Skeletal muscle cell (primary cell): Measurements from ENCODE around the gene ARHGEF12.
A peak's percentile ranks its signal among the peaks of the same experiment; 100 is the strongest.

ENCODE experiments used
- DNase-seq: peaks from one replicate; pipeline ENCODE4 v3.0.0-alpha.2; 2010; ENCODE audit warnings: low read depth
- H3K4me3 ChIP-seq: 2 replicates; pipeline ENCODE4 v1.5.1; 2011; ENCODE audit warnings: low read depth, mild to moderate bottlenecking, control low read depth, low read length, moderate library complexity

ARHGEF12 gene

DNA sequence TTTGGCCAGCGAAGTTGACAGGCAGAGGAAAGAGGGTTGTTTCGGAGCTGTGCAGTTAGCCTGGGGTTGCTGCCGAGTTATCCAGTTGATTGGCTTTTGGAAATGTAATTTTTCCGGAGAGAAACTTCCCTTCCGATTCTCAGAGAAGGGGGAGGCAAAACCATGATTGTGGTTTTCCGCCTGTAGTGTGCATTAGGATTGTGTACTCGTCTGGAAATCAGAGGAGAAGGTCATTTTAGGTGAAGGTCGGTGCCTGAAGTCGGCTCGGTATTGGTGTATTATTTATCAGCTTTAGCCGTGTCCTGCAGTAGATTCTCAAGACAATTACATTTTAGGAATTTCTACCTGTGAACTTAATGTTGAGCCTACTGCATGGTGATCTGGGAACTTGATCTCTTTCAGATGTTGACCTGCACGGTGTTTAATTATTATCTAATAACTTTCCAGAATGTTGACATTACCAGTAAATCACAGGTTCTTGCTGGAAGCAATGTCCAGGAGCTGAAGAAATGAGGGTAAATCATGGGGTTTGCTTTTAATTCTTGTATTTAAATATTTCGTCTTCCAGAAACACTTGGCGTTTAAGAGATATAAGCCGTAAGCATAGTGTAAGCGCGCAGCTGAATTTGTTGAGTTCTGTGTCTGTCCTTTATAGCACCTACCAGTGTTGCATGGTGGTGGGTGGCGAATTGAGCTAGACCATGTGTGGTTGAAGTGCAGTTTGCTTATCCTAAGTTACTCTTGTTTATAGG, 1.3 kb downstream of the ARHGEF12 start:
- no peak for DNase-seq
- peak overlapping the region; percentile 94 for H3K4me3 ChIP-seq

DNA sequence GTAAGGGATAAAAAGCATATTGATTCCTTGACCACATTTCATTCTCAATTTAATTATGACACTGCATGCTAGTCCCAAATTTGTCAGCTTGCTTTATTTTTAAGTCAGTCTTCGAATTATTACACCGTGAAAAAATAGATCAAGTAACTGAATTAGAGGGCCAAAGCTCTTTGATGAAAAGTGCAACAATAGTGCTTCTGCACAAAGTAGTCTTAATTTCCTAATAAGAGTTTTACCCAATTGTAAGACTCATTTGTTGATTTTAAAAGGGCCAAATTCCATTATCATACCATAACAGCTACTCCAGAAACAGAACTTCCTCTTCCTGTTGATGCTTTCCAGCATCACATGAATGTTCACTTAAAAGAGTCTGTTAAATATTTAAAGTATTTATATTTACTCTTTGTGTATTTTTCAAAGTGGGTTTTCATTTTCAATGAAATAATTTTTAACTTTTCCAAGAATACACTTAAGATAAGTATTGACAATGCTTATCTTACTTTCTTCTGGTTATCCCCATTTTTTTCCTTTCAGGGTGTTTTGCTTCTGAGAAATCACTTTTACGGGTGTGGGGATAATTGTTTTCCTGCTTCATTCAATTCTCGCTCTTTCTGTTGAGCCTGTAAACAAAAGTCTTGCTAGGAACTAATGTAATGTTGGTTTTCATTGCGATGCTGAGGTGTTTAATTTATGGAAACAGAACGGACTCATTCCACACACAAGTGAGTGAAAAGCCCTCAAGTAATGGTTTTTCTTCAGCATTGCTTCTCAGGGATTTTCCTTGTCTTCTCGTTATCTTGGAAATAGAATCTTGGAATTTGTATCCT, 2.1 kb downstream of the ARHGEF12 start:
- DNase-seq, result no peak
- peak overlapping the region; percentile 94 for H3K4me3 ChIP-seq

DNA sequence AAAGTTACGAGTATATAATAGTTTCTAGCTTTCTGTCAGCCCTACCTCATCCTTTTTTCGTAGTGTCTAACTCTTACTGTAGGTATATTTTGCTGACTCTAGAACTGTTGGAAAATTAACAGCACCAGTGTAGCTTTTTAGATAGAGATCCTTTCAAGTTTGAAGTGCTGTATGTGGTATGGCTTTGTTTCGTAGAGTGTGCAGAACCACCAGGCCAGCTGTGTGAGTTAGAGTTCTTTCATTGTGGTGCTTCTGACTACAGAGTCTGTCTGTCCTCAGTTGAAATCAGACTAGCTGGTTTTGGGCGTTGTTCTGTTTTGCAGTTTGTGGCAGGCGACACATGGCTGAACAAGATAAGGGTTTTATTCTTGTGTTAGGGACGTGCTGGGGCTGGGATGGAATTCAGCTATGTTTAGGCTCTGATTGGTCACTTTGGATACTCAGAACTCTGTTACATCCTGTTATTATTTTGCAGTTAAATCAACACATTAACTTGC, 3.2 kb downstream of the ARHGEF12 start:
- DNase-seq, result no peak
- H3K4me3 ChIP-seq, result peak overlapping the region; percentile 94

DNA sequence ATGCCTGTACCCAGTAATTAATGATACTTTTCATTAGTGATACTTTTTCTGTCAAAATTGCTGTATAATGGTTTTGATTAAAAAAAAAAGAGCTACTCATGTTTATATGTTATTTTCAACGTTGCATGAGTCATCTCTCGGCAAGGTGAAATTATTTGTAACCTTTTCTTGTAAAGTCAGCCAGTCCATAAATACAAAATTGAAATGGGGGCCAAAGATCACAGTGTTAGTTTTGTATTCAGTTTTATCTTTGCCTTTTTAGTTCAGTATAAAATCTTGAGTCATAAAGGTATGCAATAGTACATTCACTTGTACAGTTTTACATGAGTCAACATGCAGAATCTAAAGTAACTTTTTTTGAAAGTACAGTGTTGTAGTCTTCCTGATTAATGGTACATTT, 4.3 kb downstream of the ARHGEF12 start:
- no peak for DNase-seq
- no peak overlapping the region for H3K4me3 ChIP-seq

DNA sequence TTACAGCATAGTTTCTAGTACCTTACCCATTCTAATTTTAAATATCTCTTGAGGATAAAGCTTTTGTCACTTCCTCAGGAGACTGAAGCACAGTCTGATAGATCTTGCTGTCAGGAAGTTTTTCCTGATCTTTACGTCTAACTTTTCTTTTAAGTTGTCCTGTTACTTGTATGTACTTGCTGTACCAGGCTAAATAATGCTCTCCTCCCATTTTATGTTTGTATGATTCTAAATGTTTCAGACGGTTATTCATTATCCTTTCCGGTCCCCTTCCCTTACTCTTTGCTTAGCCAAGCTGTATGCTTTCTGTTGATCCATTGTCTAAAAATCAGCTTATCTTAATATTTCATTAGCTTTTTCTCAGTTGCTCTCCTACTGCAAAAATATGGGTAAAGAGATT, 6.0 kb downstream of the ARHGEF12 start:
- no peak overlapping the region for H3K4me3 ChIP-seq

DNA sequence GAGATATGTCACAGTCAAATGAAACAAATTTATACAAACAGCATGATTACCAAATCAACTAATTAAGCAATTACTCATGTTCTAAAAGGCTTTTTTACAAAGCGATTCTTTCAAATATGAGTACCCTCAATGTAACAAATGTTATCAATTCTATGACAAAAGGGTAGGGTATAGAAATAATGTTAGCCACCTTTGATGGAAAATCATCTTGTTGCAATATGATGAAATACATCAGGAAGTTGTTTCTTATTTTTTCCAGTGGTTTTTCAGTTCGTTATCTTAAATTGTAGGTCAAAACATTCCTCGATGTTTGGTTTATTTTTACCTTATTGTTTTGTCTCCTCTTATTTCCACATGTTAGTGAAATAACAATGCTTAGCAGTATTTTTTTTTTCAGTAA, 6.5 kb downstream of the ARHGEF12 start:
- DNase-seq, result no peak
- H3K4me3 ChIP-seq, result no peak overlapping the region

More for the DNA sequence above, 6.0 kb downstream of the ARHGEF12 start:
- DNase-seq, result no peak

DNA sequence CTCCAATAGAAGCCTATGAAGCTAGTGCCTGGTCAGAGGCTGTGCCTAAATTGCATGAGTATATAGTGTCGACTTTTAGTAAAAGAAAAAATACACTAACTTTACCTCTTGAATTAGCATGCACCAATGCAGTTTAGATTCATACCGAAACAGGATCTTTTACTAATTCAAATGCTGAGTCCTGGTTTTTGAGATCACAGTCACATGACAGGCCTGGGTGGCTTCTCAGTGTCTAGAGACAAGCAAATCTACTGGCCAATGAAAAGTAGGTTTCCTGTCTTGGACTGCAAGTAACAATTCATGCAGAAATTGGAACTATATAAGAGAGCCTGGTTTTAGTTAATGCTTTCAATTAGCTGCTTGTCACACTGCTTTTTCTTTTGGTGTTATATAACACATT, 7.2 kb downstream of the ARHGEF12 start:
- no peak overlapping the region for H3K4me3 ChIP-seq
- DNase-seq, result no peak

DNA sequence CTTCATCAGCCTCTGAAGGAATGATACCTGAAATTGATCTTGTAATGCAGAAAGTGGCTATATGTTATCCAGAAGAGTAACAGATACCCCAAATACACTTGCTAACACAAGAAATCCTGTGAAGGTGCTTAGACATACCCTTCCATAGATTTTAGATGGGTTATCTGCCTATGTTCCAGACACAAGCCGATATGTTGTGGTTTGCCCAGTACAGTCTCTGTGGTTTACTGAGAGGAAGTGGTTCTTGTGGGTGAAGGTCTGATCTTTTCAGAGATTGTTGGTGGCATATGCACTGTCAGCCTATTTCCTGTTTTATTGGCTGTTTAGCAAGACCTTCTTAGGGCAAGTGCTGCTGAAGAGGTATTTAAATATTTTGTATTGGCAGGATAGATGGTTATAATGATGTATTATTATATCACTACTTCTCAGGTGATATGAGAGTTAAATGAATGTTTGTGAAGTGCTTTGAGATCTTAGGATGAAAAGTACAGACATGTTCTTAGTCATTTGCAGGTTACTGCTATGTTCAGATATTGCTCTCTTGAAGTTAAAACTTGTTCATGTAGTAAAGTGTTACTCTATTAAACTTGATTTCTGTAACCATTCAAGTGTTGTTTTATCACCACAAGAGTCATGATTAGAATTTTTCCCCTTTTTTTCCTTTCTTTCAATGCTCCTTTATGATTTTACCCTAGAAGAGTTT, 8.2 kb downstream of the ARHGEF12 start:
- DNase-seq, result no peak

DNA sequence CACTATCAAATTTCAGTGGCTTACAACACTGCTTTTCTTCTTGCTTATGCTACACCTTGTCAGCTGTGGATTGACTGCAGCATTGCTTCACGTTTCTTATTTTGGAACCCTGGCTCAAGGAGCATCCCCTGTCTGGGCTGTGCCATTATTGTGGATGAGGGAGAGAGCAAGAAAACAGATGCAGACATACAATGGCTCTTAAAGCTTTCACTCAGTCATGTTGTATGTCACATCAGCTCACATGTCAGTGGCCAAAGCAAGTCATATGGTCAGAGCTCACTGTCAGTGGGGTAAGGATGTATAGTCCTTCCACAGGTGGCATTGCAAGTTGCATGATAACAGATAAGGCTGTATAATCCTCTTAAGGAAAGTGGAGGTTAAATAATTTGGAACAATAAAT, 10.0 kb downstream of the ARHGEF12 start:
- DNase-seq, result no peak
- no peak overlapping the region for H3K4me3 ChIP-seq

More for the DNA sequence above, 8.2 kb downstream of the ARHGEF12 start:
- no peak overlapping the region for H3K4me3 ChIP-seq

DNA sequence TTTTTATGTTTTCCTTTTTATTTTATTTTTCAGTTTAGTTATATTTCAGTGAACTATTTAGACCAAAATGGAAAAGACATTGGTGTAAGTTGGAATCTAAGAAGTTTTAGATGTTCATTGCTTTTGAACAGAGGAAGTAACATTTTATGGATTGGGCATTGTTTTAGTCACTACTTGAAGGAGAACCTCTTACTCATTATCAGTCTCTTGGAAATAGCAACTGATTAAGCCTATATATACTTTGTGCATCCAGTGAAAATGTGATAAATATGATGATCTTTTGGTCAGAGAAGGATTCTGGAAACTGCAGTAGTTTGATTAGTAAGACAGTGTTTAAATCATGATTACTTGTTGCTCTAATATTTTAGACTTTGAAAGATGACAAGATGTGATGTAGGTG, 14.4 kb downstream of the ARHGEF12 start:
- no peak for DNase-seq
- no peak overlapping the region for H3K4me3 ChIP-seq

DNA sequence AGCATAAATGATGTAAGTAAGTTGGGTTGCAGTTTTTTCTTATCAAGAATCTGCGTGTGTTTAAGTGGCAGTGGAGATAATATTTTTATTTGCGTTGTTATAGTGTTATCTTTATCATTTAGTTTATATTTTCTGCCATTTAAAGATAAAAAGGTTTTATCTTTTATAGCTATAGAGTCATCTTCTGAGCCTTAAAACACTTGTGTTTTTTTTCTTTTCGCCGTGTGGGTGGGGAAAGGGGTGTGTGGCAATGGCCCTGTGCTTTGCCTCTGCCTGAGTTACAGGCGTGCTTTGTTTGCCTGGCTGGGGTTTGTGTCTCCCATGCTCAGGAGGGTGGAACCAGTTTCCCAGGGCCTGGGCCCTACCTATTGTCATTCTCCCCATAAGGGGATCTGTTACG, 16.2 kb downstream of the ARHGEF12 start:
- DNase-seq, result no peak
- no peak overlapping the region for H3K4me3 ChIP-seq

DNA sequence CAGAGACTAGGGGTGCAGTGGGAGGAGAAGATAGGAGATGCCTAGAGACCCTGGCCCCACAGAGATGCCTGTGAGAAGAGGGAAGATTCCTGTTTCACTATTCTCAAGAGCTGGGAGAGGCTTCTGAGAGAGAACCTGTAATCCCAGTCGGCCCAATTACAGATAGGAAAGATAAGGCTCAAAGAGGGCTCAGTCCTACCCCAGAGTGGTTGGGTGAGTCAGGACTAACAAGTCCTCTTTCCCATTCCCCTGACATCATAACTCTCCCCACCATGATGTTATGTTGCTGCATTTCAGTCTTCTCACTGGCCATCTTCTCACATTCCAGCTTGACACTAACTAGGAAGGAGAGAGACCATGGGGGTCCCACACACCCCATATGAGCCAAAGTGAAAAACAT, 17.9 kb downstream of the ARHGEF12 start:
- no peak overlapping the region for H3K4me3 ChIP-seq
- no peak for DNase-seq

DNA sequence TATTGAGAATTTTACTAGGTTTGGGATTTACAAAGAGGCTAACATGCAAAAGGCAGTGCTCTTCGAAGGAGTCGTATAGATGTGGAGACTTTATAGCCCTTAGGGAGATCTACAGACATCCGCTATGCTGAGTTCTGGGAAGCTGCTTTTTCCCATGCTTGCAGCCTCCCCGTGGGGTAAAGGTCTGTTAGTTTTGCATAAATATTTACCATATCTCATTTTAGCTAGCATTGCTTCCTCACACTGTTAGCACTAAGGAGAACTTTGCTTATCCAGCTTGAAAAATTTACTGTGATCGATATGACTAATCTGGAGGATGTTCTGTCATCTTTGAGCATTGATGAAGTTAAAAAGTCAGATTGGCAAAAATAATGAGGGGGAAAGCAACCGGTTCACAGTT, 18.6 kb downstream of the ARHGEF12 start:
- no peak overlapping the region for H3K4me3 ChIP-seq
- DNase-seq, result no peak

DNA sequence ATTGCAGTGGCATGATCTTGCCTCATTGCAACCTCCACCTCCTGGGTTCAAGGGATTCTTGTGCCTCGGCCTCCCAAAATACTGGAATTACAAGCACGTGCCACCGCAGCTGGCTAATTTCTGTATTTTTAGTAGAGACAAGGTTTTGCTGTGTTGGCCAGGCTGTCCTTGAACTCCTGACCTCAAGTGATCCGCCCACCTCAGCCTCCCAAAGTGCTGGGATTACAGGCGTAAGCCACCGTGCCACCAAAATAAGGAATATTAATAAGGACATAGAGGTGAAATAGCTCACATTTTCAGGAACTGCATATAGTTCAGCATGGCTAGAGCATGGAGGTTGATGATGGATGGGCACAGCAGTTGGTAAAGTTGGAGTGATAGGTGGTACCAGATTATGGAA, 21.4 kb downstream of the ARHGEF12 start:
- no peak for DNase-seq
- no peak overlapping the region for H3K4me3 ChIP-seq

DNA sequence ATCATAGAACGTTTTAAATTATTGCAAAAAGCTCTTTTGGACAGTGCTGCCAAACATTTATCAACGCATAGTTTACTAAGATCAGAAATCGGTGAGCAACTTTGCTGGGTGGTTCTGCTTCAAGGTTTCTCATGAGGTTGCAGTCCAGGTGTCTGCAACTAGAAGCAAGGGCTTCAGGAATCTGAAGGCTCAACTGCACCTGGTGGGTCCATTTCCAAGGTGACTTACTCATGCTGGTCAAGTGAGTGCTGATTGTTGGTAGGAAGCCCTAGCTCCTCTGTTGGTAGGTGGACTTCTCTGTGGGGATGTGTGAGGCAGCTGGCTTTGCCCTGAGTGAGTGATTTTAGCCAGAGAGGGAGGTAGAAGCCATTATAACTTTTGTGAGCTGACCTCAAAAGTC, 22.5 kb downstream of the ARHGEF12 start:
- no peak overlapping the region for H3K4me3 ChIP-seq
- DNase-seq, result no peak

DNA sequence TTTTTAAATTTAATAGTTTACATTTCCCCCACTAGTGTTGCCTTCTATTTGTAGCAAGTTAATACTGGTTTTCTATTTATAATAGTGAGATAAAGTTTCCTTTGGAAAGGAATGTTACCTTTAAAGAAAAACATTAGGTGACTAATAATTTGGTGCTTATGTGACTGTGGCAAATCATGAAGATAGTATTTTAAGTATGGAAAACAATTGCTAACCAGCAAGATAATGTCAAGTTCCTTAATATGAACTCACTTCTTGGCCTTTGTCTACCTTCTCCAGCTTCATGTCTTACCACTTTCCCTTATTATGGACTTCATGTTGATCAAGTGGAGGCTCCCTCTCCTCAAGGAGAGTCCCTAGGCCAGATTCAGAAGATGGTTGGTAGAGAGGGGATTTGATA, 27.2 kb downstream of the ARHGEF12 start:
- H3K4me3 ChIP-seq, result no peak overlapping the region
- DNase-seq, result no peak

DNA sequence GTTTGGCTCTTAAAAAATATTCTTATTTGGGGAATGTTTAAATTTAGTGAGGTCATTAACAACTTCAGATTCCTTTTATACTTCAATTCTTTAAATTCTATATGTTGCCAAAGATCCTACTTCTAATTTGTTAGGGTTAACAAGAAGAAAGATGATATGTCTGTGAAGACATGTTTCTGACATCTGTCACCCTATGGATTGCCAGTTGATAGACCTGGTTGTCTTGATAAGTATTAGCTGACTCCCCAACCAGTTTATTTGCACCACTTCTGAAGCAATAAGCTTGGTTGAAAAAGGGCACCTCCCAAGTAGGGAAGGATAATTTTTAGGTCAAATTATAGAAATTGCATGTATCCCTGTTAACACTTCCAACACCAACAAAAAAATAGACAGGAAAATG, 29.3 kb downstream of the ARHGEF12 start:
- no peak overlapping the region for H3K4me3 ChIP-seq
- no peak for DNase-seq

DNA sequence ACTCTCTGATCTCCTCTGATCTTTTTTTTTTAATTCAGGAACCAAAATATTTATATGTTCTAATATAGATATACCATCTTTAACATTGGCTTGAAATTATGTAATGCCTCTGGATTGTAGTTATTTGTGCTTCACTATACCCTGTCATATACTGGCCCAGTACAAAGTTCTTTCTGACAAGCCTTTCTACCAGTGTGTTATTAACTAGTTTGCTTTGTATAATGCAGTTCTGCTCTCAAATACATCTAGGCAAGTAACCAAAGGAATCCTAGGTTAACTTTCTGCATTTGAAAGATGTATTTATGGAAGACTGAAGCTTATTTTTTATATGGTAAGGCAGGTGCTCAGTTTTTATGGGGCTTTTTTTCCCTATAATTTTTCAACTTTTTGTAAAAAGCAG, 36.1 kb downstream of the ARHGEF12 start:
- no peak for DNase-seq
- no peak overlapping the region for H3K4me3 ChIP-seq

DNA sequence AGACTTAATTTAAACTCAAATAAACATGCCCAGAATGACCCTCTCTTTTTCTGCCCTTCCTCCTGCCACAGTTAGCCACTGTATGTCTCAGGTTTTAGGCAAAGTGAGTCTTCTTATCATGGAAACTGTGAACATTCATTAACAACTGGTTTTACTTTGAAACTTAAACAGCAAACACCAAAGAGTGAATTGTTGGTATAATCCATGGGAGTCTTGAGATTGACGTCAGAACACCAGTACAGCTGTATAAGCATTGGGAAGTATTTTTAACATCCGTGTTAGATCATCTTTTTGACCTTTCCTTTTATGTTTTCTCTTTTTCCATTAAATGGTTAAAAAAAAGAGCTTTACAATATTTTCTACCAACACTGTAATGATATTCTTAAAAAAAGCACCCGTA, 38.9 kb downstream of the ARHGEF12 start:
- DNase-seq, result no peak
- no peak overlapping the region for H3K4me3 ChIP-seq

DNA sequence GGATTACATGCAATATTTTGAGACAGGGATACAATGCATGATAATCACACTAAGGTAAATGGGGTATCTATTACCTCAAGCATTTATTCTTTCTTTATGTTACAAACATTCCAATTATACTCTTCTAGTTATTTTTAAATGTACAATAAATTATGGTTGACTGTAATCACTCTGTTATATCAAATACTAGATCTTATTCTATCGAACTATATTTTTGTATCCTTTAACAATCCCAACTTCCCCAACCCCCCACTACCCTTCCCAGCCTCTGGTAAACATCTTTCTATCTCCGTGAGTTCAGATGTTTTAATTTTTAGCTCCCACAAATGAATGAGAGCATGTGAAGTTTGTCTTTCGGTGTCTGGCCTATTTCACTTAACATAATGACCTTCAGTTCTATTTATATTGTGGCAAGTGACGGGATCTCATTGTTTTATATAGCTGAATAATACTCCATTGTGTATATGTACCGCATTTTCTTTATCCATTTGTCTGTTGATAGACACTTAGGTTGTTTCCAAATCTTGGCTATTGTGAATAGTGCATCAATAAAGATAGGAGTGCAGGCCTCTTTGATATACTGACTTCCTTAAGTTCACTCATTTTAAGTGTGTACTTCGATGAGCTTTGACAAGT, 40.5 kb downstream of the ARHGEF12 start:
- no peak overlapping the region for H3K4me3 ChIP-seq
- no peak for DNase-seq
